Sigmoid colon (tissue), 7 donors: ENCODE measurements around the gene CTH. TPM values are rescaled to one million over a fixed set of nuclear protein-coding genes. Genes with fewer than 3 reads are reported as not detected.

Source experiments
- DNase-seq: peaks from one replicate; pipeline ENCODE4 v3.0.0-alpha.2; 2019
- H3K27ac ChIP-seq, 4 donors: fragments of 200-600 bp; sonication (generic); one replicate each; pipeline ENCODE4 v1.5.1; 2016 to 2019; ENCODE audit warnings: mild to moderate bottlenecking in 1 of 4
- H3K27me3 ChIP-seq, 3 donors: fragments of 200-600 bp; sonication (generic); one replicate each; pipeline ENCODE4 v1.5.1; 2019; ENCODE audit warnings: mild to moderate bottlenecking in 1 of 3
- H3K36me3 ChIP-seq, 4 donors: fragments of 200-600 bp; sonication (generic); one replicate each; pipeline ENCODE4 v1.5.1; 2016 to 2019
- H3K4me1 ChIP-seq, 4 donors: fragments of 200-600 bp; sonication (generic); one replicate each; pipeline ENCODE4 v1.5.1; 2017 to 2019
- H3K4me3 ChIP-seq, 4 donors: fragments of 200-600 bp; sonication (generic); one replicate each; pipeline ENCODE4 v1.5.1; 2017 to 2019; ENCODE audit warnings: mild to moderate bottlenecking in 2 of 4, moderate library complexity in 1 of 4
- H3K9me3 ChIP-seq, 4 donors: fragments of 200-600 bp in 3 of 4; sonication (generic) in 3 of 4; one replicate each; pipeline versions ENCODE4 v1.5.1 to v1.6.1; 2013 to 2019
- EP300 ChIP-seq, 4 donors: sonication (generic); formaldehyde crosslinking; IDR thresholded peaks; one replicate each; pipeline ENCODE4 v1.6.1; 2017; ENCODE audit warnings: antibody characterized with exemption in 4 of 4
- POLR2A ChIP-seq, 2 donors: fragments of 450-650 bp; IDR thresholded peaks; one replicate each; pipeline ENCODE4 v1.6.1; 2016; ENCODE audit warnings: antibody characterized with exemption in 2 of 2, mild to moderate bottlenecking in 2 of 2, moderate library complexity in 2 of 2
- POLR2AphosphoS5 ChIP-seq, 4 donors: sonication (generic); formaldehyde crosslinking; IDR thresholded peaks; one replicate each; pipeline ENCODE4 v1.6.1; 2017; ENCODE audit warnings: antibody characterized with exemption in 4 of 4
- WGBS, 2 donors: extraction: QIAGEN DNeasy Blood & Tissue Kit; methylation state at CpG; one replicate each; pipeline ENCODE4 v1.1.7; 2013; 5-methylcytosine and 5-hydroxymethylcytosine counted together
- intact Hi-C: fragments of 100-400 bp; cut with DNase I; formaldehyde crosslinking; loops from one replicate; pipeline ENCODE4 v1.15.1; 2023
- polyA plus RNA-seq, 3 donors: library from polyadenylated mRNA; stranded (reverse); fragments of 200-250 nt; gene quantifications; one replicate each; pipeline ENCODE4 v1.2.3, GENCODE V29; 2013
- small RNA-seq, 3 donors: library from RNA; depleted of rRNA; stranded (forward); fragments of <200 nt; gene quantifications; one replicate each; pipeline ENCODE3, GENCODE V24; 2016
- total RNA-seq, 4 donors: library from RNA; depleted of rRNA; stranded (reverse); fragments of >200 nt; gene quantifications; one replicate each; pipeline ENCODE4 v1.1.0, GENCODE V29; 2016
- TF ChIP-seq, protein P1 (sequence below), 4 experiments: fragments of 450-650 bp in 3 of 4; fragments of 200-600 bp in 1 of 4; IDR thresholded peaks; one replicate each; pipeline ENCODE4 v1.5.1; 2016 to 2019; ENCODE audit warnings: antibody characterized with exemption in 4 of 4, mild to moderate bottlenecking in 3 of 4, moderate library complexity in 2 of 4
- donor health status: healthy with polysubstance abuse.
- donor health status: Bipolar disorder and iron deficiency.
- donor health status: healthy.

Gene CTH
- total and polyA plus RNA-seq, 7 donors: 1.1 to 5.5 (median 4.6) TPM

GRCh38 chr1:70485624-70486023 is 74.6 kb downstream of the CTH start:
- Histone ChIP-seq H3K4me1 (peaks cover 0 to 17% (median 6%) of the 10 kb centered on the region in 4 donors), H3K4me3 (no peak overlapping the region), H3K9me3 (no peaks in the 10 kb centered on the region), H3K36me3 (no peaks in the 10 kb centered on the region), H3K27ac (no peak overlapping the region), H3K27me3 (no peaks in the 10 kb centered on the region)
- intact Hi-C loops: no loop called here
- 63% methylated on average over 4 of the region's 4 CpGs for WGBS, 2 donors
- DNase-seq: no peak
- TF ChIP-seq, protein P1, sequence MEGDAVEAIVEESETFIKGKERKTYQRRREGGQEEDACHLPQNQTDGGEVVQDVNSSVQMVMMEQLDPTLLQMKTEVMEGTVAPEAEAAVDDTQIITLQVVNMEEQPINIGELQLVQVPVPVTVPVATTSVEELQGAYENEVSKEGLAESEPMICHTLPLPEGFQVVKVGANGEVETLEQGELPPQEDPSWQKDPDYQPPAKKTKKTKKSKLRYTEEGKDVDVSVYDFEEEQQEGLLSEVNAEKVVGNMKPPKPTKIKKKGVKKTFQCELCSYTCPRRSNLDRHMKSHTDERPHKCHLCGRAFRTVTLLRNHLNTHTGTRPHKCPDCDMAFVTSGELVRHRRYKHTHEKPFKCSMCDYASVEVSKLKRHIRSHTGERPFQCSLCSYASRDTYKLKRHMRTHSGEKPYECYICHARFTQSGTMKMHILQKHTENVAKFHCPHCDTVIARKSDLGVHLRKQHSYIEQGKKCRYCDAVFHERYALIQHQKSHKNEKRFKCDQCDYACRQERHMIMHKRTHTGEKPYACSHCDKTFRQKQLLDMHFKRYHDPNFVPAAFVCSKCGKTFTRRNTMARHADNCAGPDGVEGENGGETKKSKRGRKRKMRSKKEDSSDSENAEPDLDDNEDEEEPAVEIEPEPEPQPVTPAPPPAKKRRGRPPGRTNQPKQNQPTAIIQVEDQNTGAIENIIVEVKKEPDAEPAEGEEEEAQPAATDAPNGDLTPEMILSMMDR (IDR thresholded peaks at IDR 0.05): no peak
- TF ChIP-seq POLR2A (IDR thresholded peaks at IDR 0.05) (no peak), POLR2AphosphoS5 (IDR thresholded peaks at IDR 0.05) (no peak), EP300 (IDR thresholded peaks at IDR 0.05) (no peak)

DNA sequence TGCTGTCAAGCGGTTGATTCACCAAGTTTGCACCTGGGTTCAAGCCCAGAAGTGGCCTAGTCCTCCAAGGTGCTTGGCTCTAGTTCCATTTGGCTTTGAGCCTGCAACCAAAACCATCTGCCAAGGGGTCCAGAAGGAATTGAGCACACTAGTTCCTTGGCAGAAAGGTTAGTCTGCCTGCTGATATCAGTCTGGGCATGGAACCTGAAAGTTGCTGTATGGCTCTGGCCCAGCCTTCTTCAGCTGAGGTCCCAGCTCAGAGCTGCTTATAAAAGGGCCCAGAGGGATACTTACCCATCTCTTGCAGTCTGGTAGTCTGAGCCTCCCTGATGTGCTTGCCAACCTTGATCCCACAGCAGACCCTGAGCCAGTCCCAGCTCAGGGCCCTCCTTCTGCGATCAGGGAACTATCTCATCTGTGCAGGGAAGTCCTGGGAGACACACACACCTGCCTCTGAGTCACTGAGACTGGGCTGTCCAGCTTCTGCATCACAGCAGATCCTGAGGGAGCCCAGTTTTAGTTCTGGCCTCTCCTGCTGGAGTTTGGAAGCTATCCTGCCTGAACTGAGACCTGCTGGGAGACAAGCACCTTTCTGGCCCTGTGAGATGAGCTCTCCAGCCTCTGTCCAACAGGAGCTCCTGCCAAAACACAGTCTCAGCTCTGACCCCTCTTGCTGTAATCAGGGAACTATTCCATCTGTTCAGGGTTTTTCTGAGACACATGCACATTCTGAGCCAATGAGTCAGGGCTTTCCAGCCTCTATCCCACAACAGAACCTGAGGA is 75.8 kb downstream of the CTH start:
- TF ChIP-seq POLR2A (IDR thresholded peaks at IDR 0.05): no peak
- peak in 3 of 4 donors; percentile 7 to 14 (median 12) for TF ChIP-seq POLR2AphosphoS5 (IDR thresholded peaks at IDR 0.05)
- no peak for TF ChIP-seq EP300 (IDR thresholded peaks at IDR 0.05)
- TF ChIP-seq, protein P1 (IDR thresholded peaks at IDR 0.05): no peak
- Histone ChIP-seq H3K27ac (peak overlapping the region in 2 of 4 donors; percentile 5 to 57), H3K36me3 (no peaks in the 10 kb centered on the region), H3K4me3 (no peak overlapping the region), H3K9me3 (no peaks in the 10 kb centered on the region), H3K4me1 (peaks cover 0 to 17% (median 6%) of the 10 kb centered on the region in 4 donors), H3K27me3 (no peaks in the 10 kb centered on the region)
- peak; percentile 86 for DNase-seq
- whole genome bisulfite sequencing, 2 donors: 87 to 91% methylated on average over 2 of the region's 2 CpGs
- intact Hi-C loops: no loop called here

- DNase-seq: no peak
- intact Hi-C loops: no loop called here
- Histone ChIP-seq H3K4me1 (peaks cover 0 to 17% (median 6%) of the 10 kb centered on the region in 4 donors), H3K27me3 (no peaks in the 10 kb centered on the region), H3K9me3 (no peaks in the 10 kb centered on the region), H3K36me3 (no peaks in the 10 kb centered on the region), H3K27ac (peak overlapping the region in 1 of 4 donors; percentile 57), H3K4me3 (no peak overlapping the region)
- WGBS, 2 donors: 91 to 92% methylated on average over 2 of the region's 2 CpGs
- TF ChIP-seq EP300 (IDR thresholded peaks at IDR 0.05) (no peak), POLR2A (IDR thresholded peaks at IDR 0.05) (no peak), POLR2AphosphoS5 (IDR thresholded peaks at IDR 0.05) (no peak)
- TF ChIP-seq, protein P1 (IDR thresholded peaks at IDR 0.05): no peak
Measured at GRCh38 chr1:70487459-70487815, 76.4 kb downstream of the CTH start.

DNA sequence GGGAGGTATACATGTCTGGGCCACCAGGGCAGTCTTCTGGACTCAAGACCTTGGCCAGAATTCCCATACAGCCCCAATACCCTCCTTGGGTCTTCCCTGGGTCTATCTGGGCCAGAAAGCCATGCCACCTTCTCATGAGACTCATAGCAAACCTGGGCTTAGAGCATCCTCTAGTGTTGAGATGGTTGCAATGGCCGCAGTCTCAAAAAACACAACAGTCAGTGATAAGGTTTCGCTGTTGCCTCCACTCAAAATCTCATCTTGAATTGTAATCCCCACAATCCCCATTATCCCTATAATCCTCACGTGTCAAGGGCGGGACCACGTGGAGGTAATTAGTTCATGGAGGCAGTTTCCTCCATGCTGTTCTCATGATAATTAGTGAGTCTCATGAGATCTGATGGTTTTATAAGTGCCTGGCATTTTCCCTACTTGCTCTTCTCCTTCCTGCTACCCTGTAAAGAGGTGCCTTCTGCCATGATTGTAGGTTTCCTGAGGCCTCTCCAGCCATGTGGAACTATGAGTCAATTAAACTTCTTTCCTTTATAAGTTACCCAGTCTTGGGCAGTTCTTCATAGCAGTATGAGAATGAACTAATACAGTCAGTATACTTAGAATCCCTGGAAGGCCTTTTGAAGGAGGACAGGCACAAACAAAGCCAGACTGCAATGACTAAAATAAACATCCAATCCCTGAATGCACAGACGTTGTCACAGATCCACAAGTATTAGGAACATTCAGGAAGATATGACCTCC is 77.0 kb downstream of the CTH start:
- H3K9me3 ChIP-seq: no peaks in the 10 kb centered on the region
- H3K4me1 ChIP-seq: peaks cover 0 to 17% (median 6%) of the 10 kb centered on the region in 4 donors
- intact Hi-C loops: no loop called here
- WGBS, 2 donors: 47 to 58% methylated on average over 6 of the region's 6 CpGs
- no peak for TF ChIP-seq POLR2AphosphoS5 (IDR thresholded peaks at IDR 0.05)
- TF ChIP-seq, protein P1 (IDR thresholded peaks at IDR 0.05): peak in 2 of 4 experiments; percentile 12 to 30
- H3K27ac ChIP-seq: peak overlapping the region in 1 of 4 donors; percentile 57
- no peaks in the 10 kb centered on the region for H3K36me3 ChIP-seq
- H3K4me3 ChIP-seq: no peak overlapping the region
- no peak for DNase-seq
- no peaks in the 10 kb centered on the region for H3K27me3 ChIP-seq

Small RNA genes within 50 kb of the gene (small RNA-seq; reads per million reads assigned to genes)
- gene RF00017: 0 reads per million in 3 donors

Other genes with a start within 250 kb of the CTH start
- 10 to 100 TPM; 14.0 to 20.7 (median 16.6) TPM for gene LRRC40, start 205.7 kb upstream of the CTH start, total RNA-seq
- 1 to 10 TPM; 7.5 to 9.0 (median 8.4) TPM for gene LRRC40, start 205.7 kb upstream of the CTH start, polyA plus RNA-seq
- gene SRSF11, start 189.9 kb upstream of the CTH start, total RNA-seq: 100 to 1,000 TPM; 156 to 248 (median 176) TPM
- 10 to 100 TPM; 34.2 to 87.6 (median 41.2) TPM for gene SRSF11, start 189.9 kb upstream of the CTH start, polyA plus RNA-seq
- gene ANKRD13C, start 56.5 kb upstream of the CTH start, total RNA-seq: 10 to 100 TPM; 22.8 to 34.2 (median 28.5) TPM
- gene ANKRD13C, start 56.5 kb upstream of the CTH start, polyA plus RNA-seq: 10 to 100 TPM; 10.6 to 15.6 (median 12.3) TPM